ENCODE data around the gene AHI1. TPM values are rescaled to one million over a fixed set of nuclear protein-coding genes. Genes with fewer than 3 reads are reported as not detected.

AHI1 gene
- total RNA-seq, 1 experiment from 2014 or later: 22.8 TPM

DNA sequence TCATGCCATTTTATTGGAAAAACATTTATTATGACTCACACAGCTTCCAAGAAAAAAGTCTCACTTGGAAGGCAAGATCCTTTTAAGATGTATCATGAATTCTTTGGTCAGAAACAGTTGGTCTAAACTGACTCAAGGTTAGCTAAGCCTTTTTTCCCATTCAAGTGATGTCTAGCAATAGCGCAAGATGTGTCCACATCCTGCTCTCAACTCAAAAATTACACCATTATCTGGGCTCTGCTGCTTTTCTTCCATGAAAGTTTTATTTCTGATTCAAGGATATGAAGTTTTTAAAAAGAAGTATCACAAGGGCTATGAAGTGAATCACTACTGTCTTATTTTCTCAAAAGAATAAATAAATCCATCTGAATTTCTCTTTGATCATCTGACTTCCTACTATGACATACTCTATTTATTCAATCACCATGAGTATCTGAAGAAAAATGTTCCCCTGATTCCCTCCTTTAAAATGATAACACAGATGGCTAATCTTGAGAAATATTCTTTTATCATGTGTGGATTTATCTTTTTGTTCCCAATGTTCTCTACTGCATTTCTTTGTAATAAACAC is 139.2 kb downstream of the AHI1 start:
- ChIA-PET CTCF (no interaction called here), POLR2A (ENCODE audit: low non-redundant PET) (no interaction called here)
- Histone ChIP-seq H3K4me3 (ENCODE audit: low read depth, low read length, poor library complexity, severe bottlenecking) (no peak overlapping the region), H3K4me1 (ENCODE audit: insufficient read depth, low read length, poor library complexity, severe bottlenecking) (no peaks in the 10 kb centered on the region), H3K36me3 (ENCODE audit: insufficient read depth, low read length, poor library complexity, severe bottlenecking) (no peaks in the 10 kb centered on the region), H3K27ac (ENCODE audit: low read depth, low read length, poor library complexity, severe bottlenecking) (no peak overlapping the region), H3K9me3 (ENCODE audit: low read depth, low read length, poor library complexity, severe bottlenecking) (no peaks in the 10 kb centered on the region), H3K27me3 (replicated peaks; ENCODE audit: insufficient read depth, low read depth, low read length, poor library complexity) (no peaks in the 10 kb centered on the region)
- intact Hi-C loops (cut with micrococcal nuclease; ENCODE audit: unreplicated experiment): no loop called here
- TF ChIP-seq, protein P1, sequence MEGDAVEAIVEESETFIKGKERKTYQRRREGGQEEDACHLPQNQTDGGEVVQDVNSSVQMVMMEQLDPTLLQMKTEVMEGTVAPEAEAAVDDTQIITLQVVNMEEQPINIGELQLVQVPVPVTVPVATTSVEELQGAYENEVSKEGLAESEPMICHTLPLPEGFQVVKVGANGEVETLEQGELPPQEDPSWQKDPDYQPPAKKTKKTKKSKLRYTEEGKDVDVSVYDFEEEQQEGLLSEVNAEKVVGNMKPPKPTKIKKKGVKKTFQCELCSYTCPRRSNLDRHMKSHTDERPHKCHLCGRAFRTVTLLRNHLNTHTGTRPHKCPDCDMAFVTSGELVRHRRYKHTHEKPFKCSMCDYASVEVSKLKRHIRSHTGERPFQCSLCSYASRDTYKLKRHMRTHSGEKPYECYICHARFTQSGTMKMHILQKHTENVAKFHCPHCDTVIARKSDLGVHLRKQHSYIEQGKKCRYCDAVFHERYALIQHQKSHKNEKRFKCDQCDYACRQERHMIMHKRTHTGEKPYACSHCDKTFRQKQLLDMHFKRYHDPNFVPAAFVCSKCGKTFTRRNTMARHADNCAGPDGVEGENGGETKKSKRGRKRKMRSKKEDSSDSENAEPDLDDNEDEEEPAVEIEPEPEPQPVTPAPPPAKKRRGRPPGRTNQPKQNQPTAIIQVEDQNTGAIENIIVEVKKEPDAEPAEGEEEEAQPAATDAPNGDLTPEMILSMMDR (conservative IDR thresholded peaks at IDR 0.05; ENCODE audit: low read depth, low read length): no peak
- TF ChIP-seq EZH2 (IDR thresholded peaks at IDR 0.05; ENCODE audit: borderline replicate concordance, low read depth, low read length, poor library complexity, severe bottlenecking): no peak
- BruUV-seq (replicated peaks): no TSS peak
- DNase-seq (ENCODE audit: low spot score): no peak

GRCh38 chr6:135354407-135354806 is 143.1 kb downstream of the AHI1 start:
- Histone ChIP-seq H3K27ac (ENCODE audit: low read depth, low read length, poor library complexity, severe bottlenecking) (no peak overlapping the region), H3K27me3 (replicated peaks; ENCODE audit: insufficient read depth, low read depth, low read length, poor library complexity) (no peaks in the 10 kb centered on the region), H3K4me3 (ENCODE audit: low read depth, low read length, poor library complexity, severe bottlenecking) (no peak overlapping the region), H3K4me1 (ENCODE audit: insufficient read depth, low read length, poor library complexity, severe bottlenecking) (no peaks in the 10 kb centered on the region), H3K36me3 (ENCODE audit: insufficient read depth, low read length, poor library complexity, severe bottlenecking) (no peaks in the 10 kb centered on the region), H3K9me3 (ENCODE audit: low read depth, low read length, poor library complexity, severe bottlenecking) (no peaks in the 10 kb centered on the region)
- POLR2A ChIA-PET (ENCODE audit: low non-redundant PET): no interaction called here
- TF ChIP-seq, protein P1 (conservative IDR thresholded peaks at IDR 0.05; ENCODE audit: low read depth, low read length): no peak
- no peak for TF ChIP-seq EZH2 (IDR thresholded peaks at IDR 0.05; ENCODE audit: borderline replicate concordance, low read depth, low read length, poor library complexity, severe bottlenecking)
- no TSS peak for BruUV-seq (replicated peaks)
- no peak for DNase-seq (ENCODE audit: low spot score)
- CTCF ChIA-PET: no interaction called here
- intact Hi-C loops (cut with micrococcal nuclease; ENCODE audit: unreplicated experiment): no loop called here

- Histone ChIP-seq H3K27ac (ENCODE audit: low read depth, low read length, poor library complexity, severe bottlenecking) (no peak overlapping the region), H3K4me3 (ENCODE audit: low read depth, low read length, poor library complexity, severe bottlenecking) (no peak overlapping the region), H3K36me3 (ENCODE audit: insufficient read depth, low read length, poor library complexity, severe bottlenecking) (no peaks in the 10 kb centered on the region), H3K9me3 (ENCODE audit: low read depth, low read length, poor library complexity, severe bottlenecking) (no peaks in the 10 kb centered on the region), H3K27me3 (replicated peaks; ENCODE audit: insufficient read depth, low read depth, low read length, poor library complexity) (no peaks in the 10 kb centered on the region), H3K4me1 (ENCODE audit: insufficient read depth, low read length, poor library complexity, severe bottlenecking) (no peaks in the 10 kb centered on the region)
- intact Hi-C loops (cut with micrococcal nuclease; ENCODE audit: unreplicated experiment): no loop called here
- ChIA-PET CTCF (no interaction called here), POLR2A (ENCODE audit: low non-redundant PET) (no interaction called here)
- no peak for DNase-seq (ENCODE audit: low spot score)
- TF ChIP-seq EZH2 (IDR thresholded peaks at IDR 0.05; ENCODE audit: borderline replicate concordance, low read depth, low read length, poor library complexity, severe bottlenecking): no peak
- TF ChIP-seq, protein P1 (conservative IDR thresholded peaks at IDR 0.05; ENCODE audit: low read depth, low read length): no peak
- no TSS peak for BruUV-seq (replicated peaks)
Observed at GRCh38 chr6:135353113-135353512, 144.4 kb downstream of the AHI1 start.
